ENCODE measurements around the gene GRAMD2B. TPM values are rescaled to one million over a fixed set of nuclear protein-coding genes. Genes with fewer than 3 reads are reported as not detected.
"Not testable (repeated sequence)": the region's sequence is repeated elsewhere in the genome, so short reads cannot be mapped to it uniquely, and the experiment has no call there.

GRAMD2B gene
- polyA plus RNA-seq, 5 donors, result 9.0 to 11.5 (median 11.1) TPM

- DNase-seq, result no peak
Observed at GRCh38 chr5:126448720-126449119, 25.5 kb downstream of the GRAMD2B start.

- no peak for DNase-seq
Observed at GRCh38 chr5:126449751-126450271, 26.6 kb downstream of the GRAMD2B start.

- no peak for DNase-seq
Observed at GRCh38 chr5:126450346-126450745, 27.1 kb downstream of the GRAMD2B start.

- DNase-seq, result no peak
Observed at GRCh38 chr5:126450907-126451306, 27.7 kb downstream of the GRAMD2B start.

GRCh38 chr5:126452477-126452876, 29.3 kb downstream of the GRAMD2B start:
- DNase-seq, result no peak

- DNase-seq, result no peak
Observed at GRCh38 chr5:126454081-126454480, 30.9 kb downstream of the GRAMD2B start.

- DNase-seq, result no peak
Observed at GRCh38 chr5:126454535-126454934, 31.3 kb downstream of the GRAMD2B start.

- no peak for DNase-seq
Observed at GRCh38 chr5:126455264-126455663, 32.1 kb downstream of the GRAMD2B start.

GRCh38 chr5:126455728-126456127, 32.5 kb downstream of the GRAMD2B start:
- DNase-seq, result no peak

- DNase-seq, result no peak
Observed at GRCh38 chr5:126456217-126456820, 33.1 kb downstream of the GRAMD2B start.

GRCh38 chr5:126460459-126460858, 37.2 kb downstream of the GRAMD2B start:
- DNase-seq, result no peak

- no peak for DNase-seq
Observed at GRCh38 chr5:126460977-126461376, 37.8 kb downstream of the GRAMD2B start.

- no peak for DNase-seq
Observed at GRCh38 chr5:126461838-126462237, 38.6 kb downstream of the GRAMD2B start.

GRCh38 chr5:126462239-126463014, 39.2 kb downstream of the GRAMD2B start:
- no peak for DNase-seq

GRCh38 chr5:126464016-126464415, 40.8 kb downstream of the GRAMD2B start:
- DNase-seq, result no peak

GRCh38 chr5:126464959-126465358, 41.8 kb downstream of the GRAMD2B start:
- no peak for DNase-seq

- no peak for DNase-seq
Observed at GRCh38 chr5:126468091-126468490, 44.9 kb downstream of the GRAMD2B start.

- DNase-seq, result no peak
Observed at GRCh38 chr5:126469536-126470316, 46.5 kb downstream of the GRAMD2B start.

GRCh38 chr5:126470529-126470928, 47.3 kb downstream of the GRAMD2B start:
- DNase-seq, result not testable (repeated sequence)

- DNase-seq, result no peak
Observed at GRCh38 chr5:126471247-126471646, 48.0 kb downstream of the GRAMD2B start.

- DNase-seq, result no peak
Observed at GRCh38 chr5:126471875-126472537, 48.8 kb downstream of the GRAMD2B start.

- DNase-seq, result no peak
Observed at GRCh38 chr5:126472538-126472889, 49.3 kb downstream of the GRAMD2B start.

Data from right lung (tissue), 5 donors.